GM19240 (cell line): ENCODE data around the gene SESN2.

Source experiments
- DNase-seq: peaks from one replicate; pipeline ENCODE4 v3.0.0; 2011; ENCODE audit warnings: low spot score; ENCODE audit not compliant: insufficient read length

SESN2 gene

GRCh38 chr1:28282426-28283407 is 23.4 kb downstream of the SESN2 start:
- DNase-seq, result no peak

- no peak for DNase-seq
Observed at GRCh38 chr1:28286111-28286510, 26.8 kb downstream of the SESN2 start.

DNA sequence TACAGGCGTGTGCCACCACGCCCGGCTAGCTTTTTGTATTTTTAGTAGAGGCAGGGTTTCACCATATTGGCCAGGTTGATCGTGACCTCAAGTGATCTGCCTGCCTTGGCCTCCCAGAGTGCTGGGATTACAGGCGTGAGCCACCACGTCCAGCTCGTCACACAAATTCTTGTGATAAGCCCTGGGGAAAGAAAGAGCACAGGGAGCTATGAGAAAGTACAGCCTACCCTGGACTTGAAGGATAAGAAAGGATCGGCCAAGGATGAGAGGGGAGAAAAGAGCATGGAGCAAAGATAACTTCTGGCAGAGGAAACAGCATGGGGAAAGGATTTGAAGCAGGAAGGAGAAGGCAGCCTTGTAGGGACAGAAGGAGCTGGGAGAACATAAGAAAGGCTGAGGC is 29.2 kb downstream of the SESN2 start:
- no peak for DNase-seq

- no peak for DNase-seq
Observed at GRCh38 chr1:28290851-28291250, 31.5 kb downstream of the SESN2 start.

DNA sequence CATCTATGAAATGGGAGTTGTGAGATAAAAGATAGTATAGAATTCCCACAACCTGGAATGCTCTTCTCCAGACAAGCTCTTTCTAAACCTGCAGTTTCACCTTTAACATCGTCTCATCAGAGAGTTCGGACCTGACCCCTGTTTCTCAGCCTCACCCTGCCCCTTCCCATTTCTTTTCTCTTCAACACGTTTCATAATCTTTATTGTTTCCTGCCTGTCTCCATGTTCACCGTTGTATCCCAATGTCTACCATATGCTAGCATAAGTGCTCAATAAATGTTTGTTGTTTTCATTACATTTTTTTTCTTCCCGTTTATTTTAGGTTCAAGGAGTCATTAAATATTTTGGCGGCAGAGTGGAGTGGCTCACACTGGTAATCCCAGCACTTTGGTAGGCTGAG is 32.4 kb downstream of the SESN2 start:
- no peak for DNase-seq

DNA sequence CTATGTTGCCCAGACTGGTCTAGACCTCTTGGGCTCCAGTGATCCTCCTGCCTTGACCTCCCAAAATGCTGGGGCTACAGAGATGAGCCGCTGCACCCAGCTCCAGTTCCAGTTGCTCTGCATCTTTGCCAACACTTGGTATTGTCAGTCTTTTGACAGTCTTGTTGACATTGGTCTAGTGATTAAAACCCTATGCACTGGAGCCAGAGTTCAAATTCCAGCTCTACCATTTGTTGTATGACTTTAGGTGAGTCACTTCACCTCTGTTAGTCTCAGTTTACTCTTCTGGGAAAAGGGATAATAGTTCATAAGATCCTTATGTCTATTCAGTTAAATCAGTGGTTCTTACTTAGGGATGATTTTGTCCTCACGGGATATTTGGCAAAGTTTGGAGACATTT is 36.6 kb downstream of the SESN2 start:
- no peak for DNase-seq

GRCh38 chr1:28296401-28297261 is 37.3 kb downstream of the SESN2 start:
- DNase-seq, result no peak

GRCh38 chr1:28297826-28298225 is 38.5 kb downstream of the SESN2 start:
- no peak for DNase-seq

DNA sequence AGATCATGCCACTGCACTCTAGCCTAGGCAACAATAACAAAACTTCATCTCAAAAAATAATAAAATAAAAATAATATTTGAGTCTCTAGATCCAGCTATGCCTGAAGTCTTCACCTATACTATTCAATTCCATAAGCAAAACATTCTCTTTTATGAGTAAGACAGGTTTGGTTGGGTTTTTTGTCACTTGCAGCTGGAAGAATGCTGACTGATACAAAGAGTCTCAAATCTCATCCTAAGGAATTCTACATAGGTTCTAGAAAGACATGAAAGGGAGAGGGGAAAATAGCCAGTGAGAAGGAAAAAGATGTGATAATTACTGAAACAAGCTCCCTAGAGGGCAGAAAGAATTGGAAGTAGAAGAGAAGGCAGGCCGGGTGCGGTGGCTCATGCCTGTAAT is 39.1 kb downstream of the SESN2 start:
- no peak for DNase-seq

DNA sequence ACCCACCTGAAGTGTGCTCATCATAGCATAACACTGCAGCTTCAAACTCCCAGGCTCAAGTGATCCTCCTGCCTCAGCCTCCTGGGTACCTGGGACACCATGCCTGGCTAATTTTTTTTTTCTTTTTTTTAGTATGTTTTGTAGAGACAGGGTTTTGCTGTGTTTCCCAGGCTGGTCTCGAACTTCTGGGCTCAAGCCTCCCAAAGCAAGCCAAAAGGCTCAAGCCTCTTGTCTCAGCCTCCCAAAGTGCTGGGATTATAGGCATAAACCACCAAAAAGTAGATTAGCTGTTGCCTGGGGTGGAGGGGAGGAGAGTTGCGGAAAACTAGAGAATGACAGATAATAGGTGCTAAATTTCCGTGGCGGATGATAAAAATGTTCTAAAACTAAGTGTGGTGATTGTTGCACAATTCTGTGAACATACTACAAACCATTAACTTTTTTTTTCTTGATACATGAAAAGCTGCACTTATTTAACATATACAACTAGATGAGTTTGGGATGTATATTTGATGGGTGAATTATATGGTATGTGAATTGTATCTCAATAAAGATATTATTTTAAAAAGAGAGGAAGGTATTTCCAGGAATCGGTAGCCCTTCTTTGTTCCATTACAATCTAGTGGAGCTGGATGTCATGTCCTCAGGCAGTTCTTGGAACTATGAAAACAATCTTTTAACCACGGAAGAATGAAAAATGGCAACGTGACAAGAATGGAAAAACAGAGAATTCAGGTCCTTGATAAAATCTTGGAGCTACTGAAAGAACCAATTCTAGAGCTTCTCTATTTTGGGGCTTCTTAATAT is 42.3 kb downstream of the SESN2 start:
- no peak for DNase-seq

DNA sequence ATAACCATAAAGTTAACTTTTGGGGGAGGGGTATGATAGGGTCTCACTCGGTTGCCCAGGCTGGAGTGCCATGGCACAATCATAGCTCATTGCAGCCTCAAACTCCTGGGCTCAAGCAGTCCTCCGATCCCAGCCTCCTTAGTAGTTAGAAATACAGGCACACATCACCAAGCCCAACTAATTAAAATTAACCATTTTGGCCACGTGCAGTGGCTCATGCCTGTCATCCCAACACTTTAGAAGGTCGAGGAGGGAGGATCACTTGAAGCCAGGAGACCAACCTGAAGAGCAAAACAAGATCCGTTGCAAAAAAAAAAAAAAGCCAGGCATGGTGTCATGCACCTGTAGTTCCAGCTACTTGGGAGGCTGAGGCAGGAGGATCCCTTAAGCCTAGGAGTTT is 42.9 kb downstream of the SESN2 start:
- no peak for DNase-seq

DNA sequence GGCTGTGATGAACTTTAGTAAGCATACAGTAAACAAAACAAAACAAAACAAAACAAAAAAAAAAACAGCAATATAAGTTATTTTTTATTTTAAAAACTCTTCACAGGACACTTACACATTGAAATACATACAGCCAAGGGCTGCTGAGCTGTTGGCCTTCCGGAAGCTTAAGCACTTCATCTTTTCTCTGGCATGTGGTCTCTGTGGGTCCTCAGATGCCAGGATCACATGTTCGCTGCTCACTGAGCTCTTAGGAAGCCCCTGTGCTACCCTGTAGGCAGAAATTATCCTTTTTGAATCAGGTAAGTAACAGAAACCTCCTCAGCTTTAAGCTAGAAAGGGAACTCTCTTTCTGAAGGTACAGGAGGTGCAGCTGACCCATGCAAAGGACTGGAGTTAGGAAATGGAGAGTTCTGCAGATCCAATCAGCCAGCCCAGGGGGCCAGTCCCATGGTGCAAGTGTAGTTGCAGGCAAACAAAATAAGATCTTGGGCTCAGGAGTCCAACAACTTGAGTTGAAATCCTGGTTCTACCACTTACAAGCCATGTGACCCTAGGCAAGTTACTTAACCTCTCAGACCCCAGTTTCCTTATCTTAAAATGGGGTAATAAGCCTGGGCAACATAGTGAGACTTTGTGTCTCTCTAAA is 47.1 kb downstream of the SESN2 start:
- no peak for DNase-seq

DNA sequence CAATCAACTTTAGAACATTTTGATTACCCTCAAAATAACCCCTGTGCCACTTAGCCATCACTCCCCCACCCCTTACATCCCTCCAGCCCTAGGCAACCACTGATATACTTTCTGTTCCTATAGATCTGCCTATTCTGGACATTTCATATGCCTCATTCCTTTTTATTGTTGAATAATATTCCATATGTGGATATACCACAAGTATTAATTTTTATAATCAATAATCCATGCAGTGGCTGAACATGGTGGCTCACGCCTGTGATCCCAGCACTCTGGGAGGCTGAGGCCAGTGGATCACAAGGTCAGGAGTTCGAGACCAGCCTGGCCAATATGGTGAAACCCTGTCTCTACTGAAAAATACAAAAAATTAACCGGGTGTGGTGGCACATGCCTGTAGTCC is 49.4 kb downstream of the SESN2 start:
- DNase-seq, result no peak

DNA sequence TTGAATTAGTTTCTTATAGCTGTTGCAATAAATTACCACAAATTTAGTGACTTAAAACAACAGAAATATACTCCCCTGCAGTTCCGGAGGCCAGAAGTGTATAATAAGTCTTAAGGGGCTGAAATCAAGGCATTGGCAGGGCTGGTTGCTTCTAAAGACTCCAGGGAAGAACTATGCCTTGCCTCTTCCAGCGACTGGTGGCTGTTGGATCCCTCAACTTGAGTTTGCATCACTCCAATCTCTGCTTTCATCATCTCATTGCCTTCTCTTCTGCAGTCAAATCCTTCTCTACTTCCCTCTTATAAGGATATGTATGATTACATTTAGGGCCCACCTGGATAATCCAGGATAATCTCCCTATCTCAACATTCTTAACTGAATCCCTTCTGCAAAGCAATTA is 50.4 kb downstream of the SESN2 start:
- DNase-seq, result no peak

GRCh38 chr1:28313702-28314546 is 54.6 kb downstream of the SESN2 start:
- DNase-seq, result no peak

DNA sequence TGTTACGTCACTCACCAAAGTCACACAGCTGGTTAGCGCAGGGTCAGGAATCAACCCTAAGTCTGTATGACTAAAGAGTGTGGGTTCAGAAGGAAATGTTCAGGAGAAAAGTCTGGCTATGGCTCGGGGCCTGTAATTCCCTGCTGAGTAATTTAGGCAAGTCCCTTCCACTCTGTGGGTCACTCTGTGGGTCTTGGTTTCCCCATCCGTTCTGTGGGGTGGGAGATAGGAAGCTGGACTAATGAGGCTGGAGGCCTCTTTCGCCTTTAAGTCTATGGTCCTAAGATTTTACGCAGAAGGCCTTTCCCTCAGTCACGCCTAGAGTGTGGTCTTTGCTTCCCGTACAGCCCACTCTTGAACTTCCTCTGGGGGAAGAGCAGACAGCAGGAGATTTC is 55.2 kb downstream of the SESN2 start:
- no peak for DNase-seq

- no peak for DNase-seq
Observed at GRCh38 chr1:28317014-28317413, 57.7 kb downstream of the SESN2 start.

GRCh38 chr1:28322194-28322593 is 62.9 kb downstream of the SESN2 start:
- no peak for DNase-seq

GRCh38 chr1:28323720-28324119 is 64.4 kb downstream of the SESN2 start:
- DNase-seq, result no peak

GRCh38 chr1:28326515-28326914 is 67.2 kb downstream of the SESN2 start:
- DNase-seq, result no peak
